Spinal cord (tissue), 10 donors: ENCODE data around the gene B3GAT3. TPM values are rescaled to one million over a fixed set of nuclear protein-coding genes. Genes with fewer than 3 reads are reported as not detected.
A peak's percentile ranks its signal among the peaks of the same experiment; 100 is the strongest.

Experiments used
- DNase-seq, 6 donors: peaks; one replicate each; pipeline versions ENCODE4 v3.0.0 to v3.0.0-alpha.2; 2013 to 2015; ENCODE audit warnings: low spot score in 6 of 6, low read depth in 4 of 6
- H3K27ac ChIP-seq: one replicate; pipeline ENCODE4 v1.5.1; 2013; ENCODE audit warnings: low read depth, low read length, control low read depth
- H3K27me3 ChIP-seq: one replicate; pipeline ENCODE4 v1.6.1; 2013; ENCODE audit warnings: low read length; ENCODE audit not compliant: control insufficient read depth, insufficient read depth
- H3K36me3 ChIP-seq: one replicate; pipeline ENCODE4 v1.6.1; 2013; ENCODE audit warnings: low read length; ENCODE audit not compliant: control insufficient read depth, insufficient read depth
- H3K4me1 ChIP-seq: one replicate; pipeline ENCODE4 v1.6.1; 2013; ENCODE audit warnings: low read length; ENCODE audit not compliant: control insufficient read depth, insufficient read depth
- H3K4me3 ChIP-seq: one replicate; pipeline ENCODE4 v1.5.1; 2013; ENCODE audit warnings: low read depth, low read length, control low read depth
- H3K9me3 ChIP-seq: one replicate; pipeline ENCODE4 v1.6.1; 2013; ENCODE audit warnings: low read length; ENCODE audit not compliant: control insufficient read depth, insufficient read depth
- WGBS: methylation state at CpG from one replicate; pipeline ENCODE4 v1.1.5; 2013; ENCODE audit warnings: missing lambda C conversion rate; ENCODE audit not compliant: insufficient coverage; 5-methylcytosine and 5-hydroxymethylcytosine counted together
- polyA plus RNA-seq, 2 donors: library from polyadenylated mRNA; unstranded; fragments of 120-200 nt; gene quantifications; one replicate each; pipeline ENCODE4 v1.2.1, GENCODE V29; 2013; ENCODE audit not compliant: insufficient read length in 2 of 2
- total RNA-seq, 2 donors: library from RNA; depleted of rRNA in 1 of 2; stranded (reverse); fragments of 120-200 nt in 1 of 2; fragments of >200 nt in 1 of 2; gene quantifications; one replicate each; pipeline versions ENCODE4 v1.2.3 to v1.2.4, GENCODE V29; 2013 to 2014
- donor health status: healthy.

The B3GAT3 gene
- total and polyA plus RNA-seq, 4 donors, result 26.6 to 70.5 (median 47.4) TPM

GRCh38 chr11:62614275-62614674, 7.5 kb downstream of the B3GAT3 start:
- Histone ChIP-seq H3K36me3 (peaks cover 63% of the 10 kb centered on the region), H3K27ac (peak overlapping the region; percentile 90), H3K27me3 (no peaks in the 10 kb centered on the region), H3K4me3 (no peak overlapping the region), H3K9me3 (no peaks in the 10 kb centered on the region), H3K4me1 (peaks cover 28% of the 10 kb centered on the region)
- DNase-seq, result no peak
- 86% methylated on average over 5 of the region's 8 CpGs for WGBS

GRCh38 chr11:62613291-62613778, 8.5 kb downstream of the B3GAT3 start:
- peaks cover 61% of the 10 kb centered on the region for H3K36me3 ChIP-seq
- H3K27ac ChIP-seq, result peak overlapping the region; percentile 90
- no peak for DNase-seq

GRCh38 chr11:62612366-62613290, 9.2 kb downstream of the B3GAT3 start, which contains the start of the genes EML3 and ROM1:
Gene EML3, minus strand, starts transcription at chr11:62612775. Its CDS starts 318 bp downstream, at chr11:62612457.
Gene ROM1, plus strand, starts transcription at chr11:62613257. Its CDS starts 25 bp downstream, at chr11:62613282.
- H3K36me3 ChIP-seq, result peaks cover 55% of the 10 kb centered on the region
- H3K27ac ChIP-seq, result peak within 1 kb of the TSS; percentile 90
- H3K9me3 ChIP-seq, result no peaks in the 10 kb centered on the region
- H3K4me3 ChIP-seq, result peak within 1 kb of the TSS; percentile 63
- no peaks in the 10 kb centered on the region for H3K27me3 ChIP-seq
- peaks cover 28% of the 10 kb centered on the region for H3K4me1 ChIP-seq
- WGBS, result 2% methylated on average over 85 of the region's 91 CpGs
- peak in 2 of 6 donors; percentile 73 to 93 for DNase-seq

More at GRCh38 chr11:62613291-62613778, 8.5 kb downstream of the B3GAT3 start:
- no peak overlapping the region for H3K4me3 ChIP-seq
- no peaks in the 10 kb centered on the region for H3K27me3 ChIP-seq
- H3K9me3 ChIP-seq, result no peaks in the 10 kb centered on the region
- WGBS, result 53% methylated on average over 15 of the region's 15 CpGs
- H3K4me1 ChIP-seq, result peaks cover 28% of the 10 kb centered on the region

GRCh38 chr11:62611705-62612365, 10.0 kb downstream of the B3GAT3 start:
- peak overlapping the region; percentile 63 for H3K4me3 ChIP-seq
- 2% methylated on average over 33 of the region's 34 CpGs for WGBS
- peaks cover 53% of the 10 kb centered on the region for H3K36me3 ChIP-seq
- H3K27ac ChIP-seq, result peak overlapping the region; percentile 90
- H3K9me3 ChIP-seq, result no peaks in the 10 kb centered on the region
- peak in 2 of 6 donors; percentile 20 to 75 for DNase-seq
- peaks cover 28% of the 10 kb centered on the region for H3K4me1 ChIP-seq
- no peaks in the 10 kb centered on the region for H3K27me3 ChIP-seq

GRCh38 chr11:62610814-62611704, 10.7 kb downstream of the B3GAT3 start:
- WGBS, result 63% methylated on average over 16 of the region's 28 CpGs
- Histone ChIP-seq H3K4me3 (peak overlapping the region; percentile 63), H3K4me1 (peaks cover 28% of the 10 kb centered on the region), H3K9me3 (no peaks in the 10 kb centered on the region), H3K27me3 (no peaks in the 10 kb centered on the region), H3K36me3 (peaks cover 48% of the 10 kb centered on the region), H3K27ac (peak overlapping the region; percentile 90)
- no peak for DNase-seq

- H3K4me3 ChIP-seq, result no peak overlapping the region
- H3K4me1 ChIP-seq, result peaks cover 28% of the 10 kb centered on the region
- H3K9me3 ChIP-seq, result no peaks in the 10 kb centered on the region
- peaks cover 48% of the 10 kb centered on the region for H3K36me3 ChIP-seq
- WGBS, result 94% methylated on average over 3 of the region's 6 CpGs
- no peaks in the 10 kb centered on the region for H3K27me3 ChIP-seq
- H3K27ac ChIP-seq, result no peak overlapping the region
- DNase-seq, result no peak
Measured at GRCh38 chr11:62610403-62610802, 11.4 kb downstream of the B3GAT3 start.

- WGBS, result 89% methylated on average over 7 of the region's 12 CpGs
- Histone ChIP-seq H3K36me3 (peaks cover 42% of the 10 kb centered on the region), H3K27me3 (no peaks in the 10 kb centered on the region), H3K4me3 (no peak overlapping the region), H3K27ac (no peak overlapping the region), H3K4me1 (peaks cover 28% of the 10 kb centered on the region), H3K9me3 (no peaks in the 10 kb centered on the region)
- no peak for DNase-seq
Measured at GRCh38 chr11:62608776-62609175, 13.0 kb downstream of the B3GAT3 start.

- Histone ChIP-seq H3K4me1 (peaks cover 23% of the 10 kb centered on the region), H3K27ac (no peak overlapping the region), H3K36me3 (peaks cover 37% of the 10 kb centered on the region), H3K27me3 (no peaks in the 10 kb centered on the region), H3K9me3 (no peaks in the 10 kb centered on the region), H3K4me3 (no peak overlapping the region)
- WGBS, result 61% methylated on average over 4 of the region's 4 CpGs
- DNase-seq, result no peak
Measured at GRCh38 chr11:62607714-62608113, 14.1 kb downstream of the B3GAT3 start.

- Histone ChIP-seq H3K4me1 (peaks cover 18% of the 10 kb centered on the region), H3K27me3 (no peaks in the 10 kb centered on the region), H3K27ac (no peak overlapping the region), H3K4me3 (no peak overlapping the region), H3K9me3 (no peaks in the 10 kb centered on the region), H3K36me3 (peaks cover 32% of the 10 kb centered on the region)
- 94% methylated on average over 14 of the region's 15 CpGs for WGBS
- no peak for DNase-seq
Measured at GRCh38 chr11:62605902-62606301, 15.9 kb downstream of the B3GAT3 start.
